DMS 273 (cell line): Measurements from ENCODE around the gene FGF1.
A peak's percentile ranks its signal among the peaks of the same experiment; 100 is the strongest.

Experiments
- DNase-seq: peaks from one replicate; lab custom pipeline; 2025; ENCODE audit not compliant: unreplicated experiment; lab: John Stamatoyannopoulos, UW

Gene FGF1

DNA sequence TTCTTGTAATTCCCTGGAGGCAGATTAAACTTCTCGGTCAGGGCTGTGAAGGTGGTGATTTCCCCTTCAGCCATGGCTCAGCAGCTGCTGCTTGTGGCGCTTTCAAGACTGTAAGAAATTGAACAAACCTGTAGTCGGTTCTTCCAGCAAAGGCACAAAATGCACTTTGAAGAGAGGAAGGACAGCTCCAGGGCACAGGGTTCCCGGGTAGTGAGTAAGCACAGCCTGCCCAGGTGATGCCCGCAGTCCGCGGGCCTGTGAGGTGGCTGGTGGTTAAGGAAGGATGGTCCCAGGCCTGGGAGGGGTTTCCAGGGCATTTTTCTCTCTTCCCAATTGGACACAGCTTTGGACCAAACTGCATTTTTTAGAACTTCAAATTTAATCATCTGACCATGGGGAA is 71.8 kb downstream of the FGF1 start:
- no peak for DNase-seq

DNA sequence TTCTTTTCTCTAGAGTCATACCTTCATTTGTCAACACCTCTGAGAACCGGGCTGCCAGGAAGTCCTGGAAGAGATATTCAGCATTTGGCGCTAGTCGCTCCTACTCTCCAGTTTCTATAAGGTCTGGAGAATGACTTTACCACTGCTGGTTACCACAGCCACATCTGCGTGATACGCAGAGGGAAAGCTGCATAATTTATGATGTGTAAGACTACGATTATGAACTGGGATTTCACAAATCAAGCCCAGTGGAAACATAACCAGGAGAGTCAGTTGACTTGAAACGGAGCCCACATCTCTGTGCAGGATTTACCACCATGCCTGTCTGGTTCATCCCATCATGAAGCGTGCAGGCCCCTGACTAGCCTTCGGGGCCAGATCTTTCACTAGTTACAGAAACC is 72.6 kb downstream of the FGF1 start:
- no peak for DNase-seq

DNA sequence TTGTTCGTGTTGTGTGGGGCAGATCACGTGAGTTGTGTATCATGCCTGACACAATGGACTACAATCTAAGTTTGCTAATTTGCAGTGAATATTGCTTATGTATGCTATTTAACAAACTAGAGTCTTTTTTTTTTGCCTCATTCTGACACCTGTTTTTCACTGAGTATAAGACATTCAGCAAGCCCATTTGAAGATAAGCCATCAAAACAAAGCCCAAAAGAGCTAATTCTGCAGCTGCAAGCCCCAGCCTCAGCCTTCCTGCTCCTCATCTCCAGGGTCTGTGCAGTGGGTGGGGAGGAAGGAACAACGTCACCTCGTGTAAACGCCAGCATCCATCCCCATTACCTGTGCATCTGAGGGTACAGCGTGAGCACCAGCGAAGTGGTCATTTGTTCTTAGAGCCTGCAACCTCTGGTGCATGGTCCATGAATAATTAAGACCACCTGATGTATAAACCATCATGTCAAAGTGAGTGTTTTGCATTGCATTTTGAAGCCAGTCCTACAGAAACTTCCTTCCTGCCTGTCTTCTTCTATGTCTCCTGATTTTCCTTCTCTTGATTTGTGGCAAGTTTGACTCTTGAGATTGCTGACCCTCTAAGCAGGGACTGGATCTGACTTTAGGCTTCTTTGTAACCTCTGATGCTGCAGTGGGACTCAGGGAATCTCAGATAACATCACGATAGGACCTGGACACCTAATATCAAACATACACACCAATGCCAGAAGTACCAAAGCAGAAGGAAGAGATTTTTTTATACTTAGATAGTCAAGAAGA is 73.2 kb downstream of the FGF1 start:
- DNase-seq = no peak

DNA sequence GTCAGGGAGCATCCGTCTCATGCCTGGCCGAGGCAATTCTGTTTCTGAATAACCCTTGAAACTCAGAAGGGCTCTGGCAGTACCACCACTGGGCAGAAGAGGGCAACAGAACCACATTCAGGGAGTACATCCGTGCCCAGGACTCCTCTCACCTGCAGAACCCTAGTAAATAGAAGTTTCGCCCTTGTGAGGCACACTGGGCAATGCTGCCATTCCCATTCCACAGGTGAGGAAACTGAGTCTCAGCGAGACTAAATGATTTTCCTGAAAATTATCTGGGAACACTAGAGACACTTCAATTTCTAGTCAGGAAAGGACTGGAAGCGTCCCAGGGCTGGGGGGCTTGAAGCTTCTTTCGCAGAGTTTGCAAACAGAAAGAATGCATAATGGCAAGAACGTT is 74.7 kb downstream of the FGF1 start:
- peak; percentile 79 for DNase-seq

DNA sequence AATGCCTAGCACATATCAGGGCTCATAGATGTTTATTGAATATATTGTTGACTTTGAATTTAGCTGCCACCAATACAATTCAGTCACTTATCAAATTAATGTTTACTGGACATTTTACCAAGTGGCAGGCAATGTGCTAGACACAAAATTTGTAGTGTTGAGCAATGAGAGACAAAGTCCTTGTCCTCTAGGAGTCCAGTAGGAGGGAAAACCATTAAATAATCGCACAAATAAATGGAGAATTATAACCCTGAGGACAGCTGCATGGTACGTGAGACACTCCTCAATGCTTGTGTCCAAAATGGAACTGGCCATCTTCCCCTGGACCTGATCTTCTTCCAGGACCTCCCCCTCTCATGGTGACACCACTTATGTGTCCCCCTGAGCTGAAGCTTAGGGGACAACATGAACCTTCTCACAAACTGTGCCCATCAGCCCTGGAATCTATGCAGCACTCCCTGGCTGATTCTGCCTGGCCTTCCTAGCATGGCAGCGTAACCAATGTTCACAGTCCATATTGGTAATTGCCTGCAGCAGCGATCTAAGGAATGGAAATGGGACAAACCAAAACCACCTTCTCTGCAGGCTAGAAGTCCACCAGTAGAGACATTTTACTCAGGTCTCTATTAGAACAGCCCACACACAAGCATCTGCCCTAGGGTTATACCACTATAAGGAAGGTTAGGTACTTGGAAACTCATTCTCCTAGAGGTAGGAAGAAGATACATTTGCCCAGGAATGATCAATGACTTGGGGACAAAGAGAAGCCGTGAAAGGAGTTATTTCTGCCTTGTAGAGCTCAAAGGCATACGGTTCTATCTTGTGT is 75.5 kb downstream of the FGF1 start:
- DNase-seq = no peak

DNA sequence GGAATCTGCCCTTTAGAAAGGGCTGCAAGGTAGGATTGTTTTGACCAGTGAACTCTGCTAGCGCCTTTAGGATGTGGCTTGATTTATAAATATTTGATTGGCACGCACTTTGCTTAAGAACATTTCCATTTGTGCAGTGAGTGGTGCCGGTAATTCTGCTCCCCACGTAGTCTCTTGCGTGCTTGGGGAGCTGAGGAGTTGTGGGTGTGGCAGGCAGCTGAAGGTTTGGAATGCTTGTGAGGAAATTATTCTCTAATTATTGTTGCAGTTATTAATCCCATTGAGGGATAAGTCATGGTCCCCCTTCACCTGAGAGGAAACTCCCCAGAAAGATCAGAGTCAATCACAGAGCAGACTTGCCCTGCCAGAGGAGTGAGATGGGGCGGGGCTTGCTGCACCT is 76.7 kb downstream of the FGF1 start:
- DNase-seq = no peak

DNA sequence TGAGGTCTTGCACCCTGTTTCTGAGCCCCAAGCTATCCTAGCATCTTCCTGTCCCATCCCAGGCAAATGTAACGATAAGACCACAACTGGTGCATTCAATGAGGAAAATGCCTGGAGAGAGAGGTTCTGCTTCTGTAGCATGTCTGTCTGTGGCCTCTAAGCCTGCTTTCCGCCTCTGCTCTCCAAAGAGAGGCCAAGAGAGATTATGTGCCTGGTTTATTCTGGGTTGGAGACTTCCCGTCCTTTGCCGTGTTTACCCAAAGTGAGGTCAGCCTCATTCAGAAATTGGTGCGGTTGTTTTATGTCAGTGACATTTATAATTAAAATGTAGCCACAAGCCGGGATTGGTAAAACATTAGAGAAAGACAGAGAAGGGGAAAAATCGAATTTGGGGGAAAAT is 77.8 kb downstream of the FGF1 start:
- no peak for DNase-seq

DNA sequence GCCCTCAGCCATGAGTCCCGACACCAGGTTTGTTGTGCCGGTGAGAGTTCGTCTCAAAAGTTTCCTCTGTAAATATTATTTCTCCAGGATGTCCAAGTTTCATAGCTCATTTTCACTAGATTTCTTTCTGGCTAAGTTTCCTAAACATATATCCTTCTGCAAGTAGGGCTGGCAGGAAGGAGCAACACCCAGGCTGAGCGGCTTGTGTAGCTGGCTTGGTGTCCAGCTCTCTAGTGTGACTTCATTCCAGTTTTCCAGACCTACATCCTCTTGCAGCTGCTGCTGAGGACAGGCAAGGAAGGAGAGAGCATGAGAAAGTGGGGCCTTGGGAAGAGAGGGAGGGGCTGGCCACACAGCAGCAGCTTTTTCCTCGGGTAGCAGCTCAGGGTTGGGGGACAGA is 80.3 kb downstream of the FGF1 start:
- no peak for DNase-seq

DNA sequence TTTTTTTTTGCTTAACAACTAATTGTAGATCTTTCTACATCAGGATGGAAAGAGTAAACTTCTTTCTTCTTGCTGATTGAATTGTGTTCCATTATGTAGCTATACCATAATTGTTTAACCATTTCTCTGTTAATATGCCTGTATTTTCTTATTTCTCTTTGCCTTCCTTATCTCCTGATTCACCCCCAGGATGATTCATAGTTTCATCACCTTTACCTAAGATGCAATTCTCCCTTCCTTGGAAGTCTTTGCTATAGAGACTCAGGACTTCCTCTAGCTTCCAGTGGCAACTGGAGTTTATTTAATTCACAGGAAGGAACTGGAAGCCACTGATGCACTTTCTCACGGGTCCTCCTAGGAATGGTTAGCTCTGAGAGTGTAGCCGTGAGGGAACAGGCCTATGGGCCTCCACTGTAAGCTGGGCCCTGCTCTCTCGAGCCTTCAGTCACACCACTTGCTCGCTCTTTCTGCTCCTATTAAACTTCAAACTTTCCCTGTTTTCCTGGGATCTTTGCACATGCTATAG is 83.1 kb downstream of the FGF1 start:
- DNase-seq = no peak

DNA sequence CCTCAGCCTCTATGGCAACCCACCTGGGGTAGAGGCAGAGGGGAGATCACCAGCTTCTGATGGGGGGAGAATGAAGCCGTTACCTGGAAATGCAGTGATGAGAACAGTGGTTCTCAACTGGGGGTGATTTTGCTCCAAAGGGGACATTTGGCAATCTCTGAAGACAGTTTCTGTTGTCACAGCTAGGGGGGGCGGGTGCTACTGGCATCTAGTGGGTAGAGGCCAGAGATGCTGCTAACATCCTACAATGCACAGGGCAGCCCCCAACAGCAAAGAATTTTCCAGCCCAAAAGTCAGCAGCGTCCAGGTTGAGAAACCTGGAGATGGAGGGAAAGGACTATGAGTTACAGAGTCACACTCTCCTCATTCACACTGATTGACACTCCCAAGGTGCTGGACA is 84.5 kb downstream of the FGF1 start:
- peak; percentile 35 for DNase-seq

DNA sequence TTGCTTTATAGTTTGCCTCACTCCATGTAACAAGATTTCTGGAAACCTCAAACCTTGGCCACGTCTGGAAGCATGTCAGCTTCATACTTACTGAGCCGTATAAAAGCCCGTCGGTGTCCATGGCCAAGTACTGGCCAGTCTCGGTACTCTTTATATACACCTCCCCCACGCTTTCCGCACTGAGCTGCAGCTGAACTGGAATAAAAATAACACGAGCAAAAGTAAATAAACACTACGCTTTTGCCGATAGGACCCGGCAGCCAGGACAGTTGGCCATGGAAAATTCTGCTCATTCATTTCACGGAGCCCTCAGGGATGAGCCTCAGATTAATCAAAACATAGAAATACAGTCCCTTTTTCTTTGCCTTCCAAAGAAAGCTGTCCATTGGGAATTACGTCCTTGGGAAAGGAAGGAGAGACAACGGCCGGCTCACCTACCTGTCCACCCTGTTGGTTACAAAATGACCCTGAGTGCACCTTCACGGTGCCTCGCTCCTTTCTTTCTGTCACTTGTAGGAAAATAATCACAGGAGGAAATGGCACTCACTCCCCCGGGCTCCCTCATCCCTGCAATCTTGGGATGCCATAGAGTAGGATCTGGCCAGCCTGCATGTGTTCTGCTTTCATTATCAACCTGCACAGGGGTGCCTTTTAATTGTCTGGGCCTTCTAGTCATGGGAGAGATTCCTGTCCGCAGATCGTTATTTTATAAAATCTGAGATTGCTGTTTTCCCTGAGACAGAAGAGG is 85.1 kb downstream of the FGF1 start:
- DNase-seq = no peak

DNA sequence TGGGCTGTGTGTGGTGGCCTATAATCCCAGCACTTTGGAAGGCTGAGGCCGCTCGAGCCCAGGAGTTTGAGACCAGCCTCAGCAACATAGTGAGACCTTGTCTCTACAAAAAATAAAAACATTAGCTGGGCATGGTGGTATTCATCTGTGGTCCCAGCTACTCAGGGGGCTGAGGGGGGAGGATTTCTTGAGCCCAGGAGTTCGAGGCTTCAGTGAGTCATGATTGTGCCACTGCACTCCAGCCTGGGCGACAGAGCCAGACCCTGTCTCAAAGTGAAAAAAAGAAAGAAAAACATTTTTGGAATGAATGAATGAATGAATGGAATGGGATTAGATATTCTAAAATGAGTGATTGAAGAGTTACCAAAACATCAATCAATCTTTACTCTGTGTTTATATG is 85.8 kb downstream of the FGF1 start:
- no peak for DNase-seq

DNA sequence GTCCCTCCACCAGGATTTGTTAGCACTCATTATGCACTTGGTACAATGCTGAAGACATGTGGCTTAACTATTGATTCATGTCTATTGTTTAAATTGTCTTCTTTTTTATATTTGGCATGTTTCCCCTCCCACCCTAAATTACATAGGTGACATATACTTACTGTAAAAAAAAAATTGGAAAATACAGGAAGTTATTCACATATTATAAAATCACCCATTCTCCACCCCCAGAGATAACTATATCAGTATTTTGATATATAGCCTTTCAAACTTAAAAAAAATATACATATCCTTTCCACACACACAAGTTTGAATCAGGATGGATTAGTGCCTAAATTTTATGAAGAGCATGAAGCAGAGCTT is 87.6 kb downstream of the FGF1 start:
- DNase-seq = no peak

DNA sequence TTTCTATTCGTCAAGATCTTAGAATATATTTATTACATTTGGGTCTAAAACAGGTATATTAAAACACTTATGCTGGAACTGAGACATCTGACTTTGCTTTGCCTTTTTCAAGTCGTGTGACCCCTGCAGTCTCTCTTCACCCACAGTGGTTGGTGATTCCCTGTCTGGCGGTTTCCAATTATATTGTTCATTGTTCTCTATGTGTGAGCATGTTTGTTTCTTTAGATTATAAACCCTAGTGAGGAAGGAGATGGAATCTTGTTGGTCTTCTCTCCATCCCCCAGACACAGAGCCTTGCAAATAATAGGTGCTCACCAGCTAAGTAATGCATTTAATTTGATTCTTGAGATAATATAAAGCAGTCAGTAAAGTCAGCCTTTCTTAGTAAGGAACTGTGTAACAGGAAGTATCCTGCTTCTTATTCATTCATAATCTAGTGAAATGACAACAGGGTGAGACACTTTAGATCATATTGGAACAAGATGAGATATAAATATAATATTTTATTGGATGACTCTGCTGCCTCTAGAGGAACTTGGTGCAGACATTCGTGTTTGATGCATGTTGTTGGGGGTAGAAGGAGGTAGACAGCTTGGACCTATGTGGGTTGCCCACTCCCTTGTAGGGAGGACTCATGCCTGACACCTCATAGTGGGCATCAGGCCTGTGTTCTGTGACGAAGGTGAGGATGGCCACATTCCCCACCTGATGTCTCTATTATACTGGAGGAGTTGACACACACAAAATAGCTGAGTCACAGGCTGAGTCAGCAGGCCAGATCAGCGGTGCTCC is 88.1 kb downstream of the FGF1 start:
- DNase-seq = peak; percentile 24

DNA sequence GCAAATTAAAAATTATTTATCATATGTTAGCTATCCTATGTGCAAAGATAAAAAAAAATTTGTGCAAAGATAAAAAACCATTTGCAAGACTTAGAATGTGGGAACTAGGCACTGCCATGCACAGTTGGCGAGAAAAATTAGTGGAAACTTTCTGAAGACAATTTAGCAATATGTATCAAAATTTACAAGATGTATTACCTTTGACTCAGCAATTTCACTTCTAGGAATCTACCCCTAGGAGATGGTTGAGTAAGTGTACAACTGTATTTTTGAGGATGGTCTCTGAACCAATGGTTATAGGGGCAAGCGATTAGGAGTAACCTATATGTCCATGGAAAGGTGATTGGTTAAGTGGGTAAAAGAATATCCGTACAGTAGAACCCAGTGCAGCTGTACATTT is 88.9 kb downstream of the FGF1 start:
- no peak for DNase-seq

DNA sequence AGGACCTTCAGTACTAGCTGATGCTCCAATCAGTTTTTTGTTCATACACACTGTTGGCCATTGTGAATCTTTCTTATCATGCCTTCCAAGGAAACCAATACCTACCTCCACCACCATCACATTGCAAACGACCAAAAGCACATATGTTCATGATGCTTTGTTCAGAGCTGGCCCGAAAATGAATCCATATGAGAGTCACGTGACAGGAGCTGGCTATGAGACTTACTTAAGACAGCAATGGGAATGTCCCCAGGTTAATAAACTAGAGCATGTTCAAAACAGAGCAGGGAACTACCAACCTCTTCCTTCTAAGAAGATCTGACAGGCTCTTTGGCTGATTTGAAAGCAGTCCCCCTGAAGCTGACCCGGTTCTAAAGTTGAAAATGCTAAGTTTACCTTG is 93.5 kb downstream of the FGF1 start:
- no peak for DNase-seq

DNA sequence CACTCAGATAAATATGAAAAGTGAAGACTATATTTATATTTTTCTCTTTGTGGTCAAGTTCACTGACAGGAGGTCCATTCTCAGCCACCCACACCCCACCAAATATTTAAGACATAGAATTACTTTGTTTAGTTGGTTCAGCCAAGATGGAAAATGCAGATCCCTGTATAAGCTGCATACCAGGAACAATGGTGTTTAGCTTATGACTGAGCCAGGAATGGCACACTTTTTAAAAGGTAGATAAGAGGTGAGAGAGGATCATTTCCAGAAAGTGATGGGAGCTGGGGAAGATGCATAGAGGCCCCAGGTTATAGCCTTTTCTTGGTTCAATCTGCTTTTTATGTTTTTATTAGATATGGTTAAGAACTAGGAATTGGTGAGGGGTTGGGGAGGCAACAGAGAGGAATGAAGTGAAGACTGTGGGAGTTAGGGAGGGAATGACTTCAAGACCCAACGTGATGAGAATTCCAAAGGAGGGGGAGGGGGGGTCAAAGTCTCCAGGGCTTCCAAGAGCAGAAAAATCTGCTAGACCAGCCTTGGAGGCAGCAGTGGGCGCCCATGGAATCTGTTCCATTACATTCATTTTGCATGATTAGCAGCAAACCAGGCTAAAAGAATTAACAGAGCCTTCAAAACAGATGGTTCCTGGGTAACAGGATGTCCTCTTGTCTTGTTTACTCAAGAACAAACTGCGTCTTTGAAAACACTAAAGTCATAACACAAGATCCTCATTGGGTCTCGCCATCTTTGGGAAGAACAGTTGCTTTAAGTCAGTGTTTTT is 95.2 kb downstream of the FGF1 start:
- no peak for DNase-seq

DNA sequence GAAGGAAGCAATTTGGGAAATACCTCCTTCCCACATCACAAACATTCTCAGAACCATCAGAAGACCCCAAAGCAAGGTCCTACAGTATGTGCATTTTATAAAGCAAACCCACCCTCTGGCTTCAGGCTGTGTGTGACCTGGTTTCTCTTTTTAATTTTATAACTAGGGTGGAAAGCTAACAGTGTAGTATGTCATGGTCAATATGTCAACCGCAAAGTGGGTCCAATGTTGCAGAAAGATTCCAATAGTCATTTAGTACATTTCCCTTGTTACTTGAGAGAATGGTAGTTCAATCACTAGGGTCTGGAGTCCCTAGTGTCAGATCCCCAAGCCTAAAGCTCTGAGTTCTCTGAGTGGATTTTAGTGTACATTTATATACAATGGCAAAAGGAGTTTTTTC is 96.2 kb downstream of the FGF1 start:
- no peak for DNase-seq

DNA sequence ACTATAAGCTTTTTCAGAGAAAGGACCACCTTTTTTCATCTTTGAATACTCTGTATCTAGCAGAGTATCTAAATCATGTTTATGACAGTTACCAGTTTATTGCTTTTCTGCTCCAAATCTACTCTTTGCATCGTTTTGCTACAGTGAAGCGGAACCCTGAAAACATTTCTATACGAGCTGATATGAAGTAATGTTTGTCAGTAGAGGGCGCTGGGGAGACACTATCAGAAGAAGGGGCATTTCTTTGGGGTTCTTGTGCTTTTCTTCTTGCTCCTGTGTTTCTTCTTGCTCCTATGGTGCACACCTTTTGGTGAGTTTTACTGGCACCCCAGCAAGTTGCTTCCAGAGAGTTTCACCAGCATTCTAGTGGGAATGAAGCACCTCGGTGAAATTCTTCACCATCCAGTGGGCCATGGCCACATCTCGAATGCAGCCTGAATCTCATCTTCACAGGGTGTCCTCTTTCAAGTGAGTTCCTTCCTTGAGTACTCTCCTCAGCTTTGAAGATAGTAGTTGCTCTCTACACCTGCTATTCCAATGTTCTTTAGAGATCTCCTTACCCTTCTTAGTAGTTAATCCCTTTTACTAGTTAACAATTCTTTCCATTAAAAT is 98.4 kb downstream of the FGF1 start:
- DNase-seq = peak; percentile 77

DNA sequence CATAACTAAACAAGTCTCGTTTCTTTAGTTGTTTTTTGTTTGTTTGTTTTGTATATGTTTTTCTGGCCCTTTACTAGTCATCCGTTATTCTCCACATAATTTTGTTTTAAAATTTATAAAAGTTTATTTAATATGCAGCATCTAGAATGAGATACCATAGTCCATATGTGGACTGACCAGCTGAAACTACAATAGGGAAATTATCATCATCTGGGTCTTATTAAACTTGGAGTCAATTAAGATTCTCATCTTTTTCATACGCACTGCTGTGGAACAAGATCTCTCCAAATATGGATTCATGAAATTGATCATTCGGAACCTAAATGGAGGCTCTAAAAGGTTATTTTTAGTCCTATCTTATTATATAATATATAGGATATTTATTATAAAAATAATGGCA is 99.3 kb downstream of the FGF1 start:
- no peak for DNase-seq
